PC-9 (cell line): ENCODE data around the gene ACER3. TPM values are rescaled to one million over a fixed set of nuclear protein-coding genes. Genes with fewer than 3 reads are reported as not detected.

Experiments
- BruUV-seq: library from RNA; stranded (reverse); fragments of 400-500 nt; replicated peaks from 2 replicates; lab custom pipeline; 2021; lab: Mats Ljungman, UMichigan
- CTCF ChIA-PET: fragments of 300-600 bp; sonication (Branson Sonifier 250); formaldehyde crosslinking; loops from one replicate; lab custom pipeline; 2022; ENCODE audit warnings: antibody characterized with exemption; lab: Charles Lee
- POLR2A ChIA-PET: fragments of 300-600 bp; sonication (Branson Sonifier 250); formaldehyde crosslinking; loops from one replicate; lab custom pipeline; 2022; ENCODE audit warnings: antibody characterized with exemption; ENCODE audit not compliant: unreplicated experiment; lab: Charles Lee
- DNase-seq, 2 experiments: peaks; one replicate each; pipeline versions ENCODE4 v3.0.0 to v3.0.0-alpha.2; 2015 to 2022; ENCODE audit warnings: mixed read lengths in 1 of 2
- H2AFZ ChIP-seq: fragments of 200-600 bp; sonication (generic); 2 replicates; pipeline ENCODE4 v1.8.1; 2017; ENCODE audit warnings: antibody characterized with exemption
- H3F3A ChIP-seq: fragments of 200-600 bp; sonication (generic); 2 replicates; pipeline ENCODE4 v1.8.1; 2017; ENCODE audit warnings: antibody characterized with exemption, mild to moderate bottlenecking, low read depth; ENCODE audit not compliant: insufficient read depth
- H3K27ac ChIP-seq: fragments of 200-600 bp; sonication (generic); 2 replicates; pipeline ENCODE4 v1.6.1; 2016; ENCODE audit warnings: mixed run types
- H3K27me3 ChIP-seq: fragments of 200-600 bp; sonication (generic); 2 replicates; pipeline ENCODE4 v1.6.1; 2016; ENCODE audit warnings: low read depth, mixed run types; ENCODE audit not compliant: insufficient read depth
- H3K36me3 ChIP-seq: fragments of 200-600 bp; sonication (generic); 2 replicates; pipeline ENCODE4 v1.6.1; 2016; ENCODE audit warnings: low read depth, mixed run types
- H3K4me1 ChIP-seq: fragments of 200-600 bp; sonication (generic); replicated peaks from 2 replicates; pipeline ENCODE4 v1.6.1; 2016; ENCODE audit warnings: mixed run types; ENCODE audit not compliant: insufficient read depth
- H3K4me2 ChIP-seq: fragments of 200-600 bp; sonication (generic); 2 replicates; pipeline ENCODE4 v1.6.1; 2017; ENCODE audit warnings: mixed run types
- H3K4me3 ChIP-seq: fragments of 200-600 bp; sonication (generic); 2 replicates; pipeline ENCODE4 v1.6.1; 2016; ENCODE audit warnings: mixed run types
- H3K79me2 ChIP-seq: fragments of 200-600 bp; sonication (generic); 2 replicates; pipeline ENCODE4 v1.6.1; 2017; ENCODE audit warnings: low read depth, mixed run types
- H3K9me2 ChIP-seq: fragments of 200-600 bp; sonication (generic); 2 replicates; pipeline ENCODE4 v1.8.1; 2017; ENCODE audit warnings: mild to moderate bottlenecking; ENCODE audit not compliant: insufficient read depth
- H3K9me3 ChIP-seq: fragments of 200-600 bp; sonication (generic); 2 replicates; pipeline ENCODE4 v1.8.1; 2016; ENCODE audit warnings: low read depth; ENCODE audit not compliant: insufficient read depth
- H4K20me1 ChIP-seq: fragments of 200-600 bp; sonication (generic); 2 replicates; pipeline ENCODE4 v1.8.1; 2017; ENCODE audit not compliant: insufficient read depth
- EZH2 ChIP-seq: fragments of 200-600 bp; sonication (generic); IDR thresholded peaks from 2 replicates; pipeline ENCODE4 v1.8.0; 2017; ENCODE audit warnings: antibody characterized with exemption, low read depth
- intact Hi-C: fragments of 100-400 bp; cut with micrococcal nuclease; formaldehyde crosslinking; loops from one replicate; pipeline ENCODE4 v1.10.0; 2022; ENCODE audit not compliant: unreplicated experiment
- total RNA-seq: library from RNA; stranded (reverse); gene quantifications from 2 replicates; pipeline ENCODE4 v1.2.3, GENCODE V29; 2021
- TF ChIP-seq, protein P1 (sequence below): fragments of 200-600 bp; sonication (generic); conservative IDR thresholded peaks from 2 replicates; pipeline ENCODE4 v1.6.1; 2017; ENCODE audit warnings: mixed run types, antibody characterized with exemption, mild to moderate bottlenecking, moderate library complexity

The ACER3 gene
- total RNA-seq, 1 experiment from 2014 or later = 21.3 TPM

DNA sequence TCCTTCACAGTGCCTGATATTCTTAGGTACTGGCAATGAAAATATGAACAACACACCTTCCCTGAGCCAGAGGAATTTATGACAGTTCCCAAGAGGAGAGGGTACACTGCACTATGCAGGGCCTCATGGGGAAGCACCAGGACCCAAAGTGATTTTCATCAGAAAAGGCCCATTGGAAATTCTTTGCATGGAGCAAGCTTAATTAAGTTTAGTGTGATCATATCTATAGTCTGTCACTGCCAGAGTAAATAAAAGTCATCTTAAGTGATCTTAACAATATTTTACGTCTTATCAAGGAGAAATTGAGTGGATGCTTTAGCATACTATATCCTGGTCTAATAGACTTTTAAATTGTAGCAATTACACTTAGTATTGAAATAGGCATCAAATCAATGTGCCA is 86.5 kb downstream of the ACER3 start:
- no peak overlapping the region for H3K4me2 ChIP-seq
- no peaks in the 10 kb centered on the region for H3K36me3 ChIP-seq
- H3K4me1 ChIP-seq = no peaks in the 10 kb centered on the region
- TF ChIP-seq, protein P1, sequence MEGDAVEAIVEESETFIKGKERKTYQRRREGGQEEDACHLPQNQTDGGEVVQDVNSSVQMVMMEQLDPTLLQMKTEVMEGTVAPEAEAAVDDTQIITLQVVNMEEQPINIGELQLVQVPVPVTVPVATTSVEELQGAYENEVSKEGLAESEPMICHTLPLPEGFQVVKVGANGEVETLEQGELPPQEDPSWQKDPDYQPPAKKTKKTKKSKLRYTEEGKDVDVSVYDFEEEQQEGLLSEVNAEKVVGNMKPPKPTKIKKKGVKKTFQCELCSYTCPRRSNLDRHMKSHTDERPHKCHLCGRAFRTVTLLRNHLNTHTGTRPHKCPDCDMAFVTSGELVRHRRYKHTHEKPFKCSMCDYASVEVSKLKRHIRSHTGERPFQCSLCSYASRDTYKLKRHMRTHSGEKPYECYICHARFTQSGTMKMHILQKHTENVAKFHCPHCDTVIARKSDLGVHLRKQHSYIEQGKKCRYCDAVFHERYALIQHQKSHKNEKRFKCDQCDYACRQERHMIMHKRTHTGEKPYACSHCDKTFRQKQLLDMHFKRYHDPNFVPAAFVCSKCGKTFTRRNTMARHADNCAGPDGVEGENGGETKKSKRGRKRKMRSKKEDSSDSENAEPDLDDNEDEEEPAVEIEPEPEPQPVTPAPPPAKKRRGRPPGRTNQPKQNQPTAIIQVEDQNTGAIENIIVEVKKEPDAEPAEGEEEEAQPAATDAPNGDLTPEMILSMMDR = no peak
- no peak for TF ChIP-seq EZH2
- BruUV-seq = no TSS peak
- H3K27me3 ChIP-seq = no peaks in the 10 kb centered on the region
- POLR2A ChIA-PET = no interaction called here
- H3K9me3 ChIP-seq = peaks cover 11% of the 10 kb centered on the region
- H3F3A ChIP-seq = no peaks in the 10 kb centered on the region
- no peak overlapping the region for H2AFZ ChIP-seq
- no peaks in the 10 kb centered on the region for H3K9me2 ChIP-seq
- DNase-seq = no peak
- CTCF ChIA-PET = interaction anchor here (0.7 kb wide), 1 partner anchor 34 kb away, joined by 3 read pairs; no protein-coding TSS in a partner anchor
- H4K20me1 ChIP-seq = no peaks in the 10 kb centered on the region
- no peak overlapping the region for H3K27ac ChIP-seq
- intact Hi-C loops = no loop called here
- H3K79me2 ChIP-seq = no peaks in the 10 kb centered on the region
- H3K4me3 ChIP-seq = no peak overlapping the region

DNA sequence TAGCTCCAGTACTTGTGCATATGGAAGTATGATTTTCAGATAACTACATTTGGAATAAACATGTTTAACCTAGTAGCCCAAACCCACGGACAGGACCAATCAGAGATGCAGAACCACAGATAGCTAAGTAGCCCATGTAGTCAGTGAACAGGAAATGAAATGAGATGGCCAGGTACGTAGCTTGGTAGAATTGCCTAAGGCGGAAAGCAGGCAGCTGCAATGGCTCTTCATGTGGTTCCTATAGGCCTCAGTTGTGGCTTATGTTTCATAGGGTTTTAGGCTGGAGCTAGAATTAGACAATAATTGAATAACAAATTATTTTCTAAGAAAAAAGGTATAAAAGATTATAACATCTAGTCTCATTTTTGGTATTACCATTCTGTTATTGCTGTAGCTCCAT is 87.1 kb downstream of the ACER3 start:
- Histone ChIP-seq H3F3A (no peaks in the 10 kb centered on the region), H3K4me3 (no peak overlapping the region), H3K9me3 (peaks cover 11% of the 10 kb centered on the region), H3K9me2 (no peaks in the 10 kb centered on the region), H3K4me2 (no peak overlapping the region), H3K27ac (no peak overlapping the region), H3K79me2 (no peaks in the 10 kb centered on the region), H3K36me3 (no peaks in the 10 kb centered on the region), H2AFZ (no peak overlapping the region), H3K4me1 (no peaks in the 10 kb centered on the region), H4K20me1 (no peaks in the 10 kb centered on the region), H3K27me3 (no peaks in the 10 kb centered on the region)
- no peak for DNase-seq
- POLR2A ChIA-PET = no interaction called here
- intact Hi-C loops = no loop called here
- TF ChIP-seq, protein P1 = no peak
- no peak for TF ChIP-seq EZH2
- CTCF ChIA-PET = interaction anchor here (0.7 kb wide), 1 partner anchor 33 kb away, joined by 3 read pairs; no protein-coding TSS in a partner anchor
- BruUV-seq = no TSS peak

- Histone ChIP-seq H3K27me3 (no peaks in the 10 kb centered on the region), H3K9me3 (no peaks in the 10 kb centered on the region), H3K27ac (no peak overlapping the region), H2AFZ (no peak overlapping the region), H3F3A (no peaks in the 10 kb centered on the region), H3K9me2 (peaks cover 5% of the 10 kb centered on the region; the same call in 1 of the 2 replicates), H3K79me2 (no peaks in the 10 kb centered on the region), H4K20me1 (no peaks in the 10 kb centered on the region), H3K4me2 (no peak overlapping the region), H3K4me1 (no peaks in the 10 kb centered on the region), H3K36me3 (no peaks in the 10 kb centered on the region), H3K4me3 (no peak overlapping the region)
- ChIA-PET POLR2A (no interaction called here), CTCF (no interaction called here)
- DNase-seq = no peak
- no TSS peak for BruUV-seq
- no peak for TF ChIP-seq EZH2
- TF ChIP-seq, protein P1 = no peak
- intact Hi-C loops = no loop called here
These were observed 94.9 kb downstream of the ACER3 start for GRCh38 chr11:76955459-76956114.
